ENCODE measurements around the gene ENGASE.

ENGASE gene

GRCh38 chr17:79085921-79086551 lies 11.4 kb downstream of the ENGASE start:
- Histone ChIP-seq H3K36me3 (ENCODE audit: control insufficient read depth, insufficient read depth, low read length) (peaks cover 26% of the 10 kb centered on the region), H3K4me3 (ENCODE audit: low read depth, low read length) (no peak overlapping the region), H3K4me1 (ENCODE audit: control insufficient read depth, insufficient read depth, low read length) (no peaks in the 10 kb centered on the region)

GRCh38 chr17:79086609-79087427 lies 12.2 kb downstream of the ENGASE start:
- Histone ChIP-seq H3K27me3 (ENCODE audit: control insufficient read depth, insufficient read depth, low read length) (no peaks in the 10 kb centered on the region), H3K9ac (ENCODE audit: low read depth, low read length) (no peak overlapping the region), H3K36me3 (ENCODE audit: control insufficient read depth, insufficient read depth, low read length) (peaks cover 26% of the 10 kb centered on the region), H3K9me3 (ENCODE audit: control insufficient read depth, insufficient read depth, low read length) (no peaks in the 10 kb centered on the region), H3K4me3 (ENCODE audit: low read depth, low read length) (no peak overlapping the region), H3K4me1 (ENCODE audit: control insufficient read depth, insufficient read depth, low read length) (no peaks in the 10 kb centered on the region)

More at GRCh38 chr17:79085921-79086551, 11.4 kb downstream of the ENGASE start:
- H3K27me3 ChIP-seq (ENCODE audit: control insufficient read depth, insufficient read depth, low read length): no peaks in the 10 kb centered on the region
- H3K9me3 ChIP-seq (ENCODE audit: control insufficient read depth, insufficient read depth, low read length): no peaks in the 10 kb centered on the region
- no peak overlapping the region for H3K9ac ChIP-seq (ENCODE audit: low read depth, low read length)

GRCh38 chr17:79087428-79088143 lies 13.0 kb downstream of the ENGASE start:
- no peaks in the 10 kb centered on the region for H3K4me1 ChIP-seq (ENCODE audit: control insufficient read depth, insufficient read depth, low read length)
- H3K36me3 ChIP-seq (ENCODE audit: control insufficient read depth, insufficient read depth, low read length): peaks cover 26% of the 10 kb centered on the region
- H3K9me3 ChIP-seq (ENCODE audit: control insufficient read depth, insufficient read depth, low read length): no peaks in the 10 kb centered on the region
- H3K27me3 ChIP-seq (ENCODE audit: control insufficient read depth, insufficient read depth, low read length): no peaks in the 10 kb centered on the region
- H3K9ac ChIP-seq (ENCODE audit: low read depth, low read length): no peak overlapping the region
- no peak overlapping the region for H3K4me3 ChIP-seq (ENCODE audit: low read depth, low read length)

- H3K4me3 ChIP-seq (ENCODE audit: low read depth, low read length): no peak overlapping the region
Observed at GRCh38 chr17:79088247-79088996, 13.8 kb downstream of the ENGASE start.

GRCh38 chr17:79088997-79089328 lies 14.3 kb downstream of the ENGASE start:
- Histone ChIP-seq H3K27me3 (ENCODE audit: control insufficient read depth, insufficient read depth, low read length) (no peaks in the 10 kb centered on the region), H3K4me3 (ENCODE audit: low read depth, low read length) (no peak overlapping the region), H3K4me1 (ENCODE audit: control insufficient read depth, insufficient read depth, low read length) (no peaks in the 10 kb centered on the region), H3K36me3 (ENCODE audit: control insufficient read depth, insufficient read depth, low read length) (peaks cover 19% of the 10 kb centered on the region), H3K9me3 (ENCODE audit: control insufficient read depth, insufficient read depth, low read length) (no peaks in the 10 kb centered on the region), H3K9ac (ENCODE audit: low read depth, low read length) (no peak overlapping the region)

More at GRCh38 chr17:79088247-79088996, 13.8 kb downstream of the ENGASE start:
- H3K9me3 ChIP-seq (ENCODE audit: control insufficient read depth, insufficient read depth, low read length): no peaks in the 10 kb centered on the region
- H3K36me3 ChIP-seq (ENCODE audit: control insufficient read depth, insufficient read depth, low read length): peaks cover 22% of the 10 kb centered on the region
- H3K4me1 ChIP-seq (ENCODE audit: control insufficient read depth, insufficient read depth, low read length): no peaks in the 10 kb centered on the region
- no peaks in the 10 kb centered on the region for H3K27me3 ChIP-seq (ENCODE audit: control insufficient read depth, insufficient read depth, low read length)
- no peak overlapping the region for H3K9ac ChIP-seq (ENCODE audit: low read depth, low read length)

GRCh38 chr17:79089720-79090442 lies 15.3 kb downstream of the ENGASE start:
- Histone ChIP-seq H3K9ac (ENCODE audit: low read depth, low read length) (no peak overlapping the region), H3K9me3 (ENCODE audit: control insufficient read depth, insufficient read depth, low read length) (no peaks in the 10 kb centered on the region), H3K27me3 (ENCODE audit: control insufficient read depth, insufficient read depth, low read length) (no peaks in the 10 kb centered on the region), H3K4me3 (ENCODE audit: low read depth, low read length) (no peak overlapping the region), H3K36me3 (ENCODE audit: control insufficient read depth, insufficient read depth, low read length) (peaks cover 15% of the 10 kb centered on the region), H3K4me1 (ENCODE audit: control insufficient read depth, insufficient read depth, low read length) (no peaks in the 10 kb centered on the region)

GRCh38 chr17:79090443-79091225 lies 16.0 kb downstream of the ENGASE start:
- Histone ChIP-seq H3K4me3 (ENCODE audit: low read depth, low read length) (no peak overlapping the region), H3K4me1 (ENCODE audit: control insufficient read depth, insufficient read depth, low read length) (no peaks in the 10 kb centered on the region), H3K9ac (ENCODE audit: low read depth, low read length) (no peak overlapping the region), H3K9me3 (ENCODE audit: control insufficient read depth, insufficient read depth, low read length) (no peaks in the 10 kb centered on the region), H3K27me3 (ENCODE audit: control insufficient read depth, insufficient read depth, low read length) (no peaks in the 10 kb centered on the region), H3K36me3 (ENCODE audit: control insufficient read depth, insufficient read depth, low read length) (peaks cover 11% of the 10 kb centered on the region)

- Histone ChIP-seq H3K36me3 (ENCODE audit: control insufficient read depth, insufficient read depth, low read length) (peaks cover 6% of the 10 kb centered on the region), H3K4me3 (ENCODE audit: low read depth, low read length) (no peak overlapping the region), H3K9me3 (ENCODE audit: control insufficient read depth, insufficient read depth, low read length) (no peaks in the 10 kb centered on the region), H3K4me1 (ENCODE audit: control insufficient read depth, insufficient read depth, low read length) (no peaks in the 10 kb centered on the region), H3K27me3 (ENCODE audit: control insufficient read depth, insufficient read depth, low read length) (no peaks in the 10 kb centered on the region), H3K9ac (ENCODE audit: low read depth, low read length) (no peak overlapping the region)
Observed at GRCh38 chr17:79091226-79091670, 16.6 kb downstream of the ENGASE start.

- Histone ChIP-seq H3K36me3 (ENCODE audit: control insufficient read depth, insufficient read depth, low read length) (peaks cover 6% of the 10 kb centered on the region), H3K9me3 (ENCODE audit: control insufficient read depth, insufficient read depth, low read length) (no peaks in the 10 kb centered on the region), H3K9ac (ENCODE audit: low read depth, low read length) (no peak overlapping the region), H3K4me3 (ENCODE audit: low read depth, low read length) (no peak overlapping the region), H3K27me3 (ENCODE audit: control insufficient read depth, insufficient read depth, low read length) (no peaks in the 10 kb centered on the region), H3K4me1 (ENCODE audit: control insufficient read depth, insufficient read depth, low read length) (no peaks in the 10 kb centered on the region)
Observed at GRCh38 chr17:79092567-79092966, 17.9 kb downstream of the ENGASE start.

GRCh38 chr17:79093270-79093669 lies 18.6 kb downstream of the ENGASE start:
- no peak overlapping the region for H3K4me3 ChIP-seq (ENCODE audit: low read depth, low read length)
- H3K9me3 ChIP-seq (ENCODE audit: control insufficient read depth, insufficient read depth, low read length): no peaks in the 10 kb centered on the region
- no peaks in the 10 kb centered on the region for H3K4me1 ChIP-seq (ENCODE audit: control insufficient read depth, insufficient read depth, low read length)
- peaks cover 6% of the 10 kb centered on the region for H3K36me3 ChIP-seq (ENCODE audit: control insufficient read depth, insufficient read depth, low read length)
- no peak overlapping the region for H3K9ac ChIP-seq (ENCODE audit: low read depth, low read length)
- H3K27me3 ChIP-seq (ENCODE audit: control insufficient read depth, insufficient read depth, low read length): no peaks in the 10 kb centered on the region

Measured in iPS-15b (cell line).